ENCODE data around the gene YTHDF2.

Gene YTHDF2

GRCh38 chr1:28801461-28801860, 64.7 kb downstream of the YTHDF2 start:
- DNase-seq (ENCODE audit: low read depth in 2 of 2), result no peak

- no peak for DNase-seq (ENCODE audit: low read depth in 2 of 2)
Measured at GRCh38 chr1:28803051-28803450, 66.3 kb downstream of the YTHDF2 start.

- no peak for DNase-seq (ENCODE audit: low read depth in 2 of 2)
Measured at GRCh38 chr1:28803662-28804061, 66.9 kb downstream of the YTHDF2 start.

- DNase-seq (ENCODE audit: low read depth in 2 of 2), result no peak
Measured at GRCh38 chr1:28804071-28804470, 67.3 kb downstream of the YTHDF2 start.

GRCh38 chr1:28807046-28807445, 70.3 kb downstream of the YTHDF2 start:
- DNase-seq (ENCODE audit: low read depth in 2 of 2), result no peak

- DNase-seq (ENCODE audit: low read depth in 2 of 2), result no peak
Measured at GRCh38 chr1:28807986-28808385, 71.2 kb downstream of the YTHDF2 start.

GRCh38 chr1:28811369-28811765, 74.6 kb downstream of the YTHDF2 start:
- no peak for DNase-seq (ENCODE audit: low read depth in 2 of 2)

- no peak for DNase-seq (ENCODE audit: low read depth in 2 of 2)
Measured at GRCh38 chr1:28811766-28812668, 75.3 kb downstream of the YTHDF2 start, which contains the start of gene OPRD1. Gene OPRD1, plus strand, starts transcription at chr1:28812170. Its CDS starts 214 bp downstream, at chr1:28812384.

- DNase-seq (ENCODE audit: low read depth in 2 of 2), result no peak
Measured at GRCh38 chr1:28812669-28813468, 76.1 kb downstream of the YTHDF2 start.

GRCh38 chr1:28813931-28814465, 77.3 kb downstream of the YTHDF2 start:
- no peak for DNase-seq (ENCODE audit: low read depth in 2 of 2)

GRCh38 chr1:28815533-28816185, 78.9 kb downstream of the YTHDF2 start:
- no peak for DNase-seq (ENCODE audit: low read depth in 2 of 2)

- DNase-seq (ENCODE audit: low read depth in 2 of 2), result no peak
Measured at GRCh38 chr1:28817133-28817532, 80.4 kb downstream of the YTHDF2 start.

- DNase-seq (ENCODE audit: low read depth in 2 of 2), result no peak
Measured at GRCh38 chr1:28819020-28819419, 82.3 kb downstream of the YTHDF2 start.
